Measurements from ENCODE around the gene VAV1.

Gene VAV1

GRCh38 chr19:6906559-6907060 lies 134.1 kb downstream of the VAV1 start:
- DNase-seq = no peak

Measured in HCEC 1CT (cell line).